ENCODE results near the gene IL19. TPM values are rescaled to one million over a fixed set of nuclear protein-coding genes. Genes with fewer than 3 reads are reported as not detected.

Gene IL19
- total and polyA plus RNA-seq, 2 donors (not counting 3 experiments of a cell fraction or from before 2014, with no cell fraction given) = not detected

DNA sequence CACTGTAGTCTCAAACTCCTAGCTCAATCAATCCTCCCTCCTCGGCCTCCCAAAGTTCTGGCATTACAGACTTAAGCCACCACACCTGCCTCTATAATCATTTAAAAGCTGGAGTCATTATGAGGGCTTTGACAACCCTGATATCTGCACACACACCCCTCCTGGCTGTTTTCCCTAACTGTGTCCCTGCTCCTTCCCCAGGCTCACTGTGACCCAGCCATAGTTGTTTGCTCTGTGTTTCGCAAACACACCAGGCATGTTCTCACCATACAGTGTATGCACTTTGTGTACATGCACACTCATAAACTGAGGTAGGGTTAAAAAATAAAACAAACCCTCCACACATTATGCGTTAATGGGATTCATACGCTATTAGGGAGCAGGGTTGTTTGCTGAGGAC is 73.1 kb downstream of the IL19 start:
- Histone ChIP-seq H3K36me3 (ENCODE audit: control insufficient read depth in 2 of 2, extremely low read depth in 1 of 2, insufficient read depth in 2 of 2, low read length in 2 of 2) (no peaks in the 10 kb centered on the region), H3K27ac (ENCODE audit: insufficient read depth, low read depth, low read length) (no peak overlapping the region), H3K4me2 (ENCODE audit: insufficient read depth, low read length) (no peak overlapping the region), H3K4me3 (replicated peaks in 1 of 3; ENCODE audit: insufficient read depth in 1 of 3, low read depth in 1 of 3, low read length in 3 of 3) (no peak overlapping the region), H3K9me3 (replicated peaks; ENCODE audit: control insufficient read depth, insufficient read depth, low read length) (no peaks in the 10 kb centered on the region), H2AFZ (ENCODE audit: low read depth, low read length) (no peak overlapping the region), H3K4me1 (ENCODE audit: control insufficient read depth, extremely low read depth, insufficient read depth, low read length) (no peaks in the 10 kb centered on the region), H3K79me2 (ENCODE audit: control insufficient read depth, insufficient read depth, low read length) (no peaks in the 10 kb centered on the region), H3K9me1 (replicated peaks; ENCODE audit: control insufficient read depth, extremely low read depth, insufficient read depth, low read length) (no peaks in the 10 kb centered on the region), H3K9ac (replicated peaks; ENCODE audit: extremely low read depth, insufficient read depth, low read length) (no peak overlapping the region), H4K20me1 (replicated peaks; ENCODE audit: control insufficient read depth, extremely low read depth, insufficient read depth, low read length) (no peaks in the 10 kb centered on the region), H3K27me3 (ENCODE audit: control insufficient read depth in 2 of 2, insufficient read depth in 2 of 2, low read length in 2 of 2) (no peaks in the 10 kb centered on the region)
- DNase-seq (ENCODE audit: low read depth, low spot score) = no peak
- intact Hi-C loops (cut with micrococcal nuclease) (no loop called here), dilution Hi-C loops (cut with MboI; ENCODE audit: extremely low pct_ligation_motif_present, low sequenced_read_pairs) (no loop called here)
- ChIA-PET POLR2A (no interaction called here), CTCF (no interaction called here)
- BruUV-seq (replicated peaks) = no TSS peak
- no peak for FAIRE-seq
- TF ChIP-seq EZH2 (IDR thresholded peaks at IDR 0.05; ENCODE audit: borderline replicate concordance, low read depth, low read length, severe bottlenecking) (no peak), FOS (IDR thresholded peaks at IDR 0.05; ENCODE audit: borderline replicate concordance, insufficient read depth, low read length) (no peak), GATA2 (IDR thresholded peaks at IDR 0.05; ENCODE audit: insufficient read depth, insufficient read length, low read depth, low read length) (no peak)

DNA sequence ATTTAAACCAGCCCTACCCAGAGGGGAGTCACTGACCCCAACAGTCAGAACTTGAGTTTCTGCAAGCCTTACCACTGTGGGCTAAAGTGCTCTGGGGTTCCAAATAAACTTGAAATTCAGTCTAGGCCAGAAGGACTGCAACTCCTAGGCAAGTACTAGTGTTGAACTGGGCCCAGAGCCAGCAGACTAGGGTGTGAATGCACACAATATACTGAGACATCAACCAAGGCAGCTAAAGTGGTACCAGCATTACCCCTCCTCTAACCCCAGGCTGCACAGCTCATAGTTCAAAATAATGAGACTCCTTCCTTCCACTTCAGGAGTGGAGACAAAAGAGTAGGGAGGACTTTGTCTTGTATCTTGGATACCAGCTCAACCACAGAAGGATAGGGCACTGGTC is 75.9 kb downstream of the IL19 start:
- Histone ChIP-seq H3K4me2 (ENCODE audit: insufficient read depth, low read length) (no peak overlapping the region), H3K9ac (replicated peaks; ENCODE audit: extremely low read depth, insufficient read depth, low read length) (no peak overlapping the region), H3K27ac (ENCODE audit: insufficient read depth, low read depth, low read length) (no peak overlapping the region), H3K36me3 (ENCODE audit: control insufficient read depth in 2 of 2, extremely low read depth in 1 of 2, insufficient read depth in 2 of 2, low read length in 2 of 2) (no peaks in the 10 kb centered on the region), H3K27me3 (ENCODE audit: control insufficient read depth in 2 of 2, insufficient read depth in 2 of 2, low read length in 2 of 2) (peaks cover 0 to 3% of the 10 kb centered on the region in 2 experiments), H4K20me1 (replicated peaks; ENCODE audit: control insufficient read depth, extremely low read depth, insufficient read depth, low read length) (no peaks in the 10 kb centered on the region), H2AFZ (ENCODE audit: low read depth, low read length) (no peak overlapping the region), H3K4me3 (replicated peaks in 1 of 3; ENCODE audit: insufficient read depth in 1 of 3, low read depth in 1 of 3, low read length in 3 of 3) (no peak overlapping the region), H3K9me3 (replicated peaks; ENCODE audit: control insufficient read depth, insufficient read depth, low read length) (no peaks in the 10 kb centered on the region), H3K79me2 (ENCODE audit: control insufficient read depth, insufficient read depth, low read length) (no peaks in the 10 kb centered on the region), H3K4me1 (ENCODE audit: control insufficient read depth, extremely low read depth, insufficient read depth, low read length) (no peaks in the 10 kb centered on the region), H3K9me1 (replicated peaks; ENCODE audit: control insufficient read depth, extremely low read depth, insufficient read depth, low read length) (no peaks in the 10 kb centered on the region)
- intact Hi-C loops (cut with micrococcal nuclease) = no loop called here
- no TSS peak for BruUV-seq (replicated peaks)
- TF ChIP-seq MYC (IDR thresholded peaks at IDR 0.05; ENCODE audit: low read depth, low read length) (no peak), GATA2 (IDR thresholded peaks at IDR 0.05; ENCODE audit: insufficient read depth, insufficient read length, low read depth, low read length) (no peak), POLR2AphosphoS5 (IDR thresholded peaks at IDR 0.05; ENCODE audit: insufficient read depth, low read depth, low read length) (no peak), POLR2A (IDR thresholded peaks at IDR 0.05; ENCODE audit: low read depth, low read length) (no peak), JUN (IDR thresholded peaks at IDR 0.05; ENCODE audit: borderline replicate concordance, insufficient read depth, insufficient read length, low read depth) (no peak), FOS (IDR thresholded peaks at IDR 0.05; ENCODE audit: borderline replicate concordance, insufficient read depth, low read length) (no peak), EZH2 (IDR thresholded peaks at IDR 0.05; ENCODE audit: borderline replicate concordance, low read depth, low read length, severe bottlenecking) (no peak)
- TF ChIP-seq, protein P1, sequence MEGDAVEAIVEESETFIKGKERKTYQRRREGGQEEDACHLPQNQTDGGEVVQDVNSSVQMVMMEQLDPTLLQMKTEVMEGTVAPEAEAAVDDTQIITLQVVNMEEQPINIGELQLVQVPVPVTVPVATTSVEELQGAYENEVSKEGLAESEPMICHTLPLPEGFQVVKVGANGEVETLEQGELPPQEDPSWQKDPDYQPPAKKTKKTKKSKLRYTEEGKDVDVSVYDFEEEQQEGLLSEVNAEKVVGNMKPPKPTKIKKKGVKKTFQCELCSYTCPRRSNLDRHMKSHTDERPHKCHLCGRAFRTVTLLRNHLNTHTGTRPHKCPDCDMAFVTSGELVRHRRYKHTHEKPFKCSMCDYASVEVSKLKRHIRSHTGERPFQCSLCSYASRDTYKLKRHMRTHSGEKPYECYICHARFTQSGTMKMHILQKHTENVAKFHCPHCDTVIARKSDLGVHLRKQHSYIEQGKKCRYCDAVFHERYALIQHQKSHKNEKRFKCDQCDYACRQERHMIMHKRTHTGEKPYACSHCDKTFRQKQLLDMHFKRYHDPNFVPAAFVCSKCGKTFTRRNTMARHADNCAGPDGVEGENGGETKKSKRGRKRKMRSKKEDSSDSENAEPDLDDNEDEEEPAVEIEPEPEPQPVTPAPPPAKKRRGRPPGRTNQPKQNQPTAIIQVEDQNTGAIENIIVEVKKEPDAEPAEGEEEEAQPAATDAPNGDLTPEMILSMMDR (IDR thresholded peaks at IDR 0.05; ENCODE audit: extremely low read depth in 1 of 2, insufficient read depth in 1 of 2, low read depth in 1 of 2, low read length in 2 of 2) = no peak
- TF ChIP-seq, protein P2, sequence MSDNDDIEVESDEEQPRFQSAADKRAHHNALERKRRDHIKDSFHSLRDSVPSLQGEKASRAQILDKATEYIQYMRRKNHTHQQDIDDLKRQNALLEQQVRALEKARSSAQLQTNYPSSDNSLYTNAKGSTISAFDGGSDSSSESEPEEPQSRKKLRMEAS (IDR thresholded peaks at IDR 0.05; ENCODE audit: insufficient read depth, insufficient read length) = no peak
- no peak for FAIRE-seq
- DNase-seq (ENCODE audit: low read depth, low spot score) = no peak
- dilution Hi-C loops (cut with MboI; ENCODE audit: extremely low pct_ligation_motif_present, low sequenced_read_pairs) = no loop called here
- ChIA-PET POLR2A (no interaction called here), CTCF (no interaction called here)

Data from endothelial cell of umbilical vein (primary cell).